C4-2B (cell line): ENCODE results near the gene NAB1.

ENCODE experiments used
- CTCF ChIP-seq: fragments of 450-650 bp; conservative IDR thresholded peaks from 2 replicates; pipeline ENCODE4 v1.5.1; 2017; ENCODE audit warnings: mild to moderate bottlenecking
- ZFX ChIP-seq: fragments of 450-650 bp; IDR thresholded peaks from 2 replicates; pipeline ENCODE4 v1.6.1; 2017

- TF ChIP-seq CTCF, result no peak
- no peak for TF ChIP-seq ZFX
Observed at GRCh38 chr2:190637281-190637734, 11.6 kb upstream of the NAB1 start.
